GM06990 (cell line): ENCODE results near the gene SLC25A19.
"Not testable (repeated sequence)": the region's sequence is repeated elsewhere in the genome, so short reads cannot be mapped to it uniquely, and the experiment has no call there.

ENCODE experiments used
- DNase-seq: peaks from one replicate; pipeline ENCODE4 v3.0.0-alpha.2; 2011; ENCODE audit not compliant: insufficient read length; ENCODE audit errors: extremely low read depth
- H3K27me3 ChIP-seq: replicated peaks from 2 replicates; pipeline ENCODE4 v1.6.0; 2011; ENCODE audit warnings: low read length; ENCODE audit not compliant: control insufficient read depth, insufficient read depth
- H3K36me3 ChIP-seq: 2 replicates; pipeline ENCODE4 v1.5.1; 2011; ENCODE audit warnings: low read length; ENCODE audit not compliant: control insufficient read depth, insufficient read depth
- H3K4me3 ChIP-seq: replicated peaks from 2 replicates; pipeline ENCODE4 v1.5.1; 2011; ENCODE audit warnings: low read depth, mild to moderate bottlenecking, control low read depth, low read length
- CTCF ChIP-seq: IDR thresholded peaks from 2 replicates; pipeline ENCODE4 v1.5.1; 2011; ENCODE audit warnings: low read length, control low read depth, mild to moderate bottlenecking, inconsistent platforms; ENCODE audit not compliant: insufficient read depth, poor library complexity, severe bottlenecking

SLC25A19 gene

GRCh38 chr17:75301049-75301448, 11.8 kb upstream of the SLC25A19 start:
- Histone ChIP-seq H3K4me3 (no peak overlapping the region), H3K27me3 (no peaks in the 10 kb centered on the region), H3K36me3 (no peaks in the 10 kb centered on the region)
- no peak for DNase-seq
- TF ChIP-seq CTCF: no peak

GRCh38 chr17:75300280-75300679, 11.0 kb upstream of the SLC25A19 start:
- TF ChIP-seq CTCF: no peak
- Histone ChIP-seq H3K4me3 (no peak overlapping the region), H3K27me3 (no peaks in the 10 kb centered on the region), H3K36me3 (no peaks in the 10 kb centered on the region)
- DNase-seq: no peak

GRCh38 chr17:75295201-75296158, 6.2 kb upstream of the SLC25A19 start:
- Histone ChIP-seq H3K27me3 (no peaks in the 10 kb centered on the region), H3K4me3 (peak overlapping the region; percentile 22), H3K36me3 (no peaks in the 10 kb centered on the region)
- no peak for TF ChIP-seq CTCF
- peak; percentile 81 for DNase-seq

- H3K4me3 ChIP-seq, DNase-seq, H3K36me3 ChIP-seq, H3K27me3 ChIP-seq: not testable (repeated sequence)
Observed at GRCh38 chr17:75292810-75293448, 3.7 kb upstream of the SLC25A19 start.

- Histone ChIP-seq H3K27me3 (no peaks in the 10 kb centered on the region), H3K4me3 (peak overlapping the region; percentile 71), H3K36me3 (peaks cover 14% of the 10 kb centered on the region)
- DNase-seq: no peak
- peak; percentile 56 for TF ChIP-seq CTCF
Observed at GRCh38 chr17:75289832-75290337, 652 bp upstream of the SLC25A19 start.

GRCh38 chr17:75288770-75289114, 491 bp downstream of the SLC25A19 start:
- no peak for DNase-seq
- H3K4me3 ChIP-seq: peak overlapping the region; percentile 88
- peaks cover 14% of the 10 kb centered on the region for H3K36me3 ChIP-seq
- H3K27me3 ChIP-seq: no peaks in the 10 kb centered on the region
- no peak for TF ChIP-seq CTCF
